OCI-LY3 (cell line): ENCODE results near the gene ZXDB.

Experiments
- EZH2phosphoT487 ChIP-seq: fragments of 200-600 bp; shearing (Covaris generic); IDR thresholded peaks from 2 replicates; pipeline ENCODE4 v1.6.1; 2018; ENCODE audit warnings: antibody characterized with exemption, mixed run types, low read depth
- TF ChIP-seq, protein P1 (sequence below): fragments of 200-600, 300-600 bp; sonication (generic); IDR thresholded peaks from 2 replicates; pipeline ENCODE4 v1.5.1; 2014; ENCODE audit warnings: antibody characterized with exemption, low read length, low read depth

GRCh38 chrX:57573754-57574153 lies 18.1 kb upstream of the ZXDB start:
- TF ChIP-seq, protein P1, sequence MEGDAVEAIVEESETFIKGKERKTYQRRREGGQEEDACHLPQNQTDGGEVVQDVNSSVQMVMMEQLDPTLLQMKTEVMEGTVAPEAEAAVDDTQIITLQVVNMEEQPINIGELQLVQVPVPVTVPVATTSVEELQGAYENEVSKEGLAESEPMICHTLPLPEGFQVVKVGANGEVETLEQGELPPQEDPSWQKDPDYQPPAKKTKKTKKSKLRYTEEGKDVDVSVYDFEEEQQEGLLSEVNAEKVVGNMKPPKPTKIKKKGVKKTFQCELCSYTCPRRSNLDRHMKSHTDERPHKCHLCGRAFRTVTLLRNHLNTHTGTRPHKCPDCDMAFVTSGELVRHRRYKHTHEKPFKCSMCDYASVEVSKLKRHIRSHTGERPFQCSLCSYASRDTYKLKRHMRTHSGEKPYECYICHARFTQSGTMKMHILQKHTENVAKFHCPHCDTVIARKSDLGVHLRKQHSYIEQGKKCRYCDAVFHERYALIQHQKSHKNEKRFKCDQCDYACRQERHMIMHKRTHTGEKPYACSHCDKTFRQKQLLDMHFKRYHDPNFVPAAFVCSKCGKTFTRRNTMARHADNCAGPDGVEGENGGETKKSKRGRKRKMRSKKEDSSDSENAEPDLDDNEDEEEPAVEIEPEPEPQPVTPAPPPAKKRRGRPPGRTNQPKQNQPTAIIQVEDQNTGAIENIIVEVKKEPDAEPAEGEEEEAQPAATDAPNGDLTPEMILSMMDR: peak; percentile 60
- no peak for TF ChIP-seq EZH2phosphoT487
